Hepatocyte (in vitro differentiated cells): ENCODE measurements around the gene SH3RF3.

Experiments used
- EZH2phosphoT487 ChIP-seq: fragments of 200-600 bp; sonication (generic); IDR thresholded peaks from one replicate; pipeline ENCODE4 v1.6.1; 2018; ENCODE audit warnings: antibody characterized with exemption, mild to moderate bottlenecking, low read depth, moderate library complexity; ENCODE audit not compliant: unreplicated experiment, severe bottlenecking
- TF ChIP-seq, protein P1 (sequence below): fragments of 200-600 bp; sonication (generic); IDR thresholded peaks from 2 replicates; pipeline ENCODE4 v1.5.1; 2016; ENCODE audit warnings: antibody characterized with exemption, mild to moderate bottlenecking; ENCODE audit not compliant: poor library complexity

DNA sequence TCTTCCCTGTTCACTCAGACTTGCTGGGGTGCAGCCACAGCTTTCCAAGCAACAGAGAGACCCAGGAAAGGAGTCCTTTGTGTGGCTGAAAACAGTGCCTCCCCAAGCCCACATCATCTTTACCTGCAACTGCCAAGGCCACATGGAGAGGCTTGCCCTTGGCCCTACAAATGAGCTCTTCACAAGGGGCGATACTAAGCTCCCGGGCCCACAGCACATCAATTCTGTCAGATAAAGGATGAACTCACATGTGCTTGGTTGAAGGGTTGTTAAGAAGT lies 42.3 kb upstream of the SH3RF3 start:
- TF ChIP-seq, protein P1, sequence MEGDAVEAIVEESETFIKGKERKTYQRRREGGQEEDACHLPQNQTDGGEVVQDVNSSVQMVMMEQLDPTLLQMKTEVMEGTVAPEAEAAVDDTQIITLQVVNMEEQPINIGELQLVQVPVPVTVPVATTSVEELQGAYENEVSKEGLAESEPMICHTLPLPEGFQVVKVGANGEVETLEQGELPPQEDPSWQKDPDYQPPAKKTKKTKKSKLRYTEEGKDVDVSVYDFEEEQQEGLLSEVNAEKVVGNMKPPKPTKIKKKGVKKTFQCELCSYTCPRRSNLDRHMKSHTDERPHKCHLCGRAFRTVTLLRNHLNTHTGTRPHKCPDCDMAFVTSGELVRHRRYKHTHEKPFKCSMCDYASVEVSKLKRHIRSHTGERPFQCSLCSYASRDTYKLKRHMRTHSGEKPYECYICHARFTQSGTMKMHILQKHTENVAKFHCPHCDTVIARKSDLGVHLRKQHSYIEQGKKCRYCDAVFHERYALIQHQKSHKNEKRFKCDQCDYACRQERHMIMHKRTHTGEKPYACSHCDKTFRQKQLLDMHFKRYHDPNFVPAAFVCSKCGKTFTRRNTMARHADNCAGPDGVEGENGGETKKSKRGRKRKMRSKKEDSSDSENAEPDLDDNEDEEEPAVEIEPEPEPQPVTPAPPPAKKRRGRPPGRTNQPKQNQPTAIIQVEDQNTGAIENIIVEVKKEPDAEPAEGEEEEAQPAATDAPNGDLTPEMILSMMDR: no peak
- TF ChIP-seq EZH2phosphoT487: no peak
